HG03139 (cell line): ENCODE results near the gene NEO1.

ENCODE experiments used
- ATAC-seq: cut with Tn5 transposase; IDR thresholded peaks from one replicate; pipeline ENCODE4 v1.9.1; 2021; ENCODE audit not compliant: unreplicated experiment

Gene NEO1

DNA sequence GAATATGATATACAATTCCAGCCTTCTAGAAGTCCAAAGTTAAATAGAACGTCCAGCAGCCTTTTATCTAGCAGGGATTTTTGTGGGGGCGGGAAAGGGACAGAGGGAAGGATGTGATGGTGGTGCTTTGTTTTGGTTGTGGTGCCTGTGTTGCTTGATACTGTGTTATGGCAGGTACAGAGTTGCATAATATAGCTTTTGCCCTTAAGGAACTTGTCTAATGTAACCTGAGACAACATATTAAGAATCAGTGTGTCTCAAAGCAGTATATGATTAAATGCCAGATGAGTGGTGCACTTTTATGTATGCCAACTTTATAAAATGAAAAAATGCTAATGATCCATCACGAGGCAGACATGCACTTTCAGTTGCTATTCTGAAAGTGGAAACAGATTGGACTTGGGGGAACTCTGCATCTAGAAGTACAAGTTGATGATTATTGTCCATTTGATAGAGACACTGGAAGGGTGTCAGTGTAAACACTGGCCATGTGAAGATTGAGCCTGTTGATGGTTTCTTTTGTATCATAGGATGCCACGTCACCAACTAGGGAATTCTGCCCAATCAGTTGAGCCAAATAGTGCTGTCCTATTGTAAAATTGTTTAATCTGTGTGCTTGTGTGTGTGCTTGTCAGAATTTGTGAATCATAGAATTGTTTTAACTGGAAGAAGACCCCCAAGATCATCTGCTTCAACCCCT is 23.0 kb downstream of the NEO1 start:
- ATAC-seq: no peak

DNA sequence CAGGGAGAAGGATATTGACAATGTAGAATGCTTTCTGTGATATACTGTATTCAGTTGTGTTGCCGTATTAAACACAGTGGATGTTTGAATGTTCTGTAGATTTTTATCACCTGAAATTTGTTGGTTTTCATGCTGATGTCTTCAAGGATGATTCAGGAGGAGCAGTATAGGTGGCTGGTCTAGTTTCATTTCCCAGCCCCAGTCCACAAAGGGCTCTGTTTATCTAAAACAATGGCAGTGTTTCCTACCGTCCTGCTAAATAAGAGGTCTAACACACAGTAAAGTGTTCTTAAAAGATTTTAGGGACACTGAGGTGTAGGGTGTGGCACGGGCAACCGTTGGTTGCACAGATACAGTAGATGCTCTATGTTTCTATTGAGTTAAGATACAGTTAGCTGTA is 26.0 kb downstream of the NEO1 start:
- ATAC-seq: no peak

DNA sequence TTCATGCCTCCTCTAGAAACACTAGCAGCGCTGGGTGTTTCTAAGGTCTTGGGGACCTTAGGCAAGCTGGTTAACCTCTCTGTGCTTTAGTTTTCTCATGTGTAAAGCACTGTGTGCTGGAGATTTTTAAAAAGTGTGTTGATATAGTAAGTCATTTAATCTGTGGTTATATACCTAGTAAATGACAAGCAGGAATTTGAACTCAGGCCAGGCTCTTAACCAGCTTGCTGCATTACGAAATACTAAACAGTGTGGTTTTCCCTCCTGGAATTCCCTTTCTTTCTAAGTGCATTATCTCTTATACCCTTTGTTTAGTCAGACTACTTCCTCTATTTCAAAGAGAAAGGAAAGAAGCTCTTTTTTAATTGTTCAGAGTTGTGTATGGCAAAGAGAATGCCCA is 26.5 kb downstream of the NEO1 start:
- no peak for ATAC-seq

GRCh38 chr15:73079565-73079964 is 27.3 kb downstream of the NEO1 start:
- ATAC-seq: no peak

DNA sequence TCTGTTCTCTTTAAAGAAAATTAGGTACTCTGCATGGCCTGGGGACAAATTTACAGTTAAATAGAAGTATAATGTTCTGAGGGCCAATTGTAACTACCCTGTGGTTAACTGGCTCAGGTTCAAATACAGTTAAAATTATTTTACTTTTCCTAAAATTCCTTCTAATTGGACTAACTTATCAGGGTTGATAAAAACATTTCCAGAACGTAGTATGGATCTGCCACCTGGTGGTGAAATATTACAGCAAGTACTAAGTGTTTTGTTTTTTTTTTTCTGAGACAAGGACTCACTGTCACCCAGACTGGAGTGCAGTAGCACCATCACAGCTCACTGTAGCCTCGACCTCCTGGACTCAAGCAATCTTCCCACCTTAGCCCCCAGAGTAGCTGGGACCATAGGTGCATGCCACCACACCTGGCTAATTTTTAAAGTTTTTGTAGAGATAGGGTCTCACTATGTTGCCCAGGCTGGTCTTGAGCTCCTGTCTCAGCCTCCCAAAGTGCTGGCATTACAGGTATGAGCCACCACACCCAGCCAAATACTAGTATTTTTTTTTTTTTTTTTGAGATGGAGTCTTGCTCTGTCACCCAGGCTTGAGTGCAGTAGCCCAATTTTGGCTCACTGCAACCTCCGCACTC is 29.2 kb downstream of the NEO1 start:
- no peak for ATAC-seq

DNA sequence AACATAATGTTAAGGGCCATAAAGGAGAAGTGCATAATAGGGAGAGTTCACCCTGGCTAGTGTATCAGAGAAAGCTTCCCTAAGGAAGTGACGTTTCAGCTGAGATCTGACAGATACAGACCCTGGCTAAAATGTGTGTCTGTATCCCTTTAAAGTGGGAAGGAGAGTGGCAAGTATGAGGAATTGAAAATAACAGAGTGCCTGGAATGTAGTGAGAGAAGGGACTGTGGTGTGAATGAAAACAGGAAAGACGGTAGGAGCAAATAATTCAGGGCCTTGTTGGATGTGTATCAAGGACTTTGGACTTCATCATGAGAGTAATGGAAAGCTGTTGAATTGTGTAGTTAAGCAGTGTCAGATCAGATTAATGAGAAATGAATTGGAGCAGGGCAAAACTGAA is 30.5 kb downstream of the NEO1 start:
- no peak for ATAC-seq

- ATAC-seq: no peak
Observed at GRCh38 chr15:73087098-73087497, 34.8 kb downstream of the NEO1 start.

DNA sequence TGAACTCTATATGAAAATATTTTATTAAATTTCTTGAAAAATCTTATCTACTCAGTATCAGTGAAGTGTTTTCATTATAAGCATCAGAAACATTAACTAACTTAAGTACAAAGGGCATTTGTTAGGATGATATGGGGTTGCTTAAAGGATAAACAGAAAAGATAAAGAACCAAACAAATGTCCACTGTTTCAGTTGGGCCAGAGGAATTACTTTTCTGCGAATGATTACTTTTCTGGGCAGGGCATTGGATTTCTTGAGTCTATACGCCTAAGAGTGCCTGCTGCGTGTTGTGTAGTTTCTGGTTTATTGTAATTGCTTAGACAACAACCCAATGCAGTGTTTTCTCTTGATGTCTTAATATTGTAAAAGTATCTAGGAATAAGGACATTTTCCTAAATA is 52.8 kb downstream of the NEO1 start:
- no peak for ATAC-seq

GRCh38 chr15:73108676-73109075 is 56.4 kb downstream of the NEO1 start:
- ATAC-seq: no peak

- ATAC-seq: no peak
Observed at GRCh38 chr15:73109765-73110164, 57.5 kb downstream of the NEO1 start.

DNA sequence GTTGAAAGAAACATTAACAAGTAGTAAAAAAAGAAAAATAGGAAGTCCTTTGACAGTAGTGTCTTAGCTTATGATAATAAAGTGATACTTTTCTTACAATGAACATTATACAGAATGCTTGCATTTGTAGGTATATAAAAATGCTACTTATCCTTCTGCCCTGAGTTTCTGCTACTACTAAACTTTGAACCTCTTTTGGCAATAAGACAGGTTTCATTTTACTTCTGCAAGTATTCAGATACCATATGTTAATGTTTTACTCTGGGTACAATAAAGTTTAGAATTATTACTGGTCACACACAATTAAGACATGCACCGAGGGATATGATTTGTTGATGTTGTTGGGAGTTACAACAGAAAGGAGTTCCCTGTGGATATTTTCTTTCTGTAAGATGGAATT is 57.9 kb downstream of the NEO1 start:
- no peak for ATAC-seq

DNA sequence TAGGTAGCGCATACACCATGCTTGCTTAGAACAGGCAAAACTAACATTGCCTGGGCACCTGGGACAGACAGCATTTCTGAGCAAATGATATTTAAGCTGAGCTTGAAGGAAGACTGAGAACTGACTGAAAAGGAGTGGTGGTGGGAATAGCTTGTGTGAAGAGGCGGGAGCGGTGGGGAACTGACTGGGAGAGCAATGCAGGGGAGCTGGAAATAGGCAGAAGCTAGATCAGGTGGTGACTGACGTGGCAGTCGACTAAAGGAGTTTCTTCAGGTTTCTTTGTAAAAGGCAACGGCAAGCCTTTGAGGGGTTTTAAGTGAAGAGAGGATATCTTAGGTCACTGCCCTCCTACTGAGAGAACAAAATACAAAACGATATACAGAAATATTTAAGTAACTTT is 61.8 kb downstream of the NEO1 start:
- no peak for ATAC-seq

DNA sequence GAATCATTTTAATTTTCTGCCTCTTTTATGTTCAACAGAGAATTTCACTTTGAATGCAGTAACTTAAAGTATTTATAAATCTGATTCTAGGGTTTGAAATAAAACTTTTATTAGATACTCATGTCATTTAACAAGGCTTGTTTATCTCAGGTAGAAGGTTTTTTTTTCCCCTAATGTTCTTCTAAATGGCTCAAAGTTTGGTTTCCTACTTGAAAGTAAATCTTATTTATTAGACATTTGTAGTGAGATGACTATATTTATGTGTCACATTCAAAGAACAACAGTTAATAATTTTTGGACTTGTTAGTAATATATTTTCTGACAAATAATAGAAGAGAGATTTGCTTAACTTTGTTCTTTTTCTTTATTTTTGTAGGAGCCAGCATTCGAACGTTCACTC is 63.9 kb downstream of the NEO1 start:
- no peak for ATAC-seq

DNA sequence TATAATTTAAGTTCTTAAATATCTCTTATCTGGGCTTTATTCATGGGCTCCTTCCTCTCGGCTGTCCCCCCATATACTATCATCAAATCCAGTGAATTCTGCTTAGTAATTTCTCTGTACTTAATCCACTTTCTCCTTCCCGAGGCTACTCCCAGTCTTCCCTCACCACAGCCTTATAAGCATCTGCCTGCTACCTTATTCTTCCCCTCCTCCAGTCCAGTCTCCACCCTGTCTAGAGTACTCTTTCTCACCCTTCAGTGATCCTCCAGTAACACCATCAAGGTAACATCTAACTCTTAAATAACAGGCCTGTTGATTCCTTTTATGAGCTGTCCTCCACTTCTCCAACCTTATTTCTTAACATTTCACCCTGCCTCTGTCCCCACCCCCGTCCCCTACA is 65.8 kb downstream of the NEO1 start:
- ATAC-seq: no peak

GRCh38 chr15:73119478-73119877 is 67.2 kb downstream of the NEO1 start:
- no peak for ATAC-seq

GRCh38 chr15:73120269-73120668 is 68.0 kb downstream of the NEO1 start:
- ATAC-seq: no peak

- no peak for ATAC-seq
Observed at GRCh38 chr15:73125219-73125618, 73.0 kb downstream of the NEO1 start.

GRCh38 chr15:73127302-73127936 is 75.2 kb downstream of the NEO1 start:
- peak; percentile 68 for ATAC-seq

GRCh38 chr15:73130830-73131229 is 78.6 kb downstream of the NEO1 start:
- ATAC-seq: no peak

DNA sequence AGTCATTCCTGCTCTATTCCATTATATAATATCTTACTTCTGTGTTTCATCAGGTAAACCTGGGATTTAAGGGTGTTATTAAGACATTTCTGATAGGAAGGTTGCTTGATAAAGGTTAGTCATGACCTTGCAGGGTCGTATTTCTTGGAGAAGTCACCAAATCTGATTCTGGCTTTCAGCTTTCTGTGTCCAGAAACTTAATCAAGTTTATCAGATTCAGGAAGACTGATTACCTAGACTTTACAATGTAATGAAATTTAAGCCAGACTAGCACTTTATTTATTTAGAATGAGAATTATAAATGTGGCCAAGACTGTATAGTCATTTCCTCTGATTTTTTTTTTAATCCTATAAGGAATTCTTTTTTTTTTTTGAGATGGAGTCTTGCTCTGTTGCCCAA is 81.9 kb downstream of the NEO1 start:
- no peak for ATAC-seq

DNA sequence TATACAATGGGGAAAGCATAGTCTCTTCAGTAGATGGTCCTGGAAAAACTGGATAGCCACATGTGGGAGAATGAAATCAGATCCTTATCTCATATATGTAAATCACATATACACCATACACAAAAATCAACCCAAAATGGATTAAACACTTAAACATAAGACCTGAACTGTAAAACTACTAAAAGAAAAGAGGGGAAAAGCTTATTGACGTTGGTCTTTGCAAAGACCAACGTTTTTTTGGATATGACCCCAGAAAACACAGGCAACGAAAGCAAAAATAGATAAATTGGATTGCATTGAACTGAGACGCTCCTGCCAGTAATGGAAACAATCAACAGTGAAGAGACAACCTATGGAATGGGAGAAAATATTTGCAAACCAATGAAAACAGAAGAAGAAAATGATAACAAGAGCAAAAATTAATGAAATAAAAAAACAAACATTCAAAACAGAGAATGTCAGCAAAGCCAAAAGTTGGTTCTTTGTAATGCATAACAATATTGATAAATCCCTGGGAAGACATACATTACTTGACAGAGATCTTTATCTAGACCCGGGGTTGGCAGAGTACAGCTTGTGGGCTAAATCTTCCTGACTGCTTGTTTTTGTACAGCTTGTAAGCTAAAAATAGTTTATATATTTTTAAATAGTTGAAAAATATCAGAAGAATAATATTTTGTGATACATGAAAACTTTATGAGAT is 86.9 kb downstream of the NEO1 start:
- ATAC-seq: no peak
